Measurements from ENCODE around the gene TRPM3. TPM values are rescaled to one million over a fixed set of nuclear protein-coding genes. Genes with fewer than 3 reads are reported as not detected.

Gene TRPM3
- total RNA-seq, 1 experiment from 2014 or later, result 5.4 TPM

GRCh38 chr9:70987986-70988385 lies 133.4 kb downstream of the TRPM3 start:
- ChIA-PET CTCF (interaction anchor here (1.3 kb wide), 1 partner anchor 17 kb away, joined by 3 read pairs; no protein-coding TSS in a partner anchor), POLR2A (no interaction called here)
- H3K27ac Mint-ChIP-seq, result no peak overlapping the region
- no peak for ATAC-seq
- H3K9me3 Mint-ChIP-seq, result peaks cover 22% of the 10 kb centered on the region
- H3K36me3 Mint-ChIP-seq, result peaks cover 10% of the 10 kb centered on the region; the same call in 1 of the 2 replicates
- H3K4me1 Mint-ChIP-seq, result no peaks in the 10 kb centered on the region
- DNase-seq (ENCODE audit: low spot score), result no peak
- no peak overlapping the region for H3K4me3 Mint-ChIP-seq
- peaks cover 3% of the 10 kb centered on the region; the same call in 1 of the 2 replicates for H3K27me3 Mint-ChIP-seq (ENCODE audit: low read depth)
- no peak for TF ChIP-seq MAX (CRISPR knock-in tag; IDR thresholded peaks at IDR 0.05)
- TF ChIP-seq TP53 (CRISPR knock-in tag; IDR thresholded peaks at IDR 0.05), result no peak
- TF ChIP-seq RELA (CRISPR knock-in tag; IDR thresholded peaks at IDR 0.05; ENCODE audit: borderline replicate concordance), result no peak
- TF ChIP-seq E2F1 (CRISPR knock-in tag; IDR thresholded peaks at IDR 0.05), result no peak
- no peak for TF ChIP-seq TEAD4 (CRISPR knock-in tag; IDR thresholded peaks at IDR 0.05)
- TF ChIP-seq AR (CRISPR knock-in tag; IDR thresholded peaks at IDR 0.05), result no peak
- TF ChIP-seq GABPB1 (CRISPR knock-in tag; IDR thresholded peaks at IDR 0.05), result no peak

- CTCF ChIA-PET, result no interaction called here
- DNase-seq (ENCODE audit: low spot score), result no peak
- no peak overlapping the region for H3K4me3 Mint-ChIP-seq
- H3K4me1 Mint-ChIP-seq, result no peaks in the 10 kb centered on the region
- no peak for TF ChIP-seq CREB1 (CRISPR knock-in tag; IDR thresholded peaks at IDR 0.05)
- no peak for TF ChIP-seq CREM (CRISPR knock-in tag; IDR thresholded peaks at IDR 0.05)
- no peak for TF ChIP-seq USF2 (CRISPR knock-in tag; IDR thresholded peaks at IDR 0.05)
- TF ChIP-seq ESRRA (CRISPR knock-in tag; IDR thresholded peaks at IDR 0.05; ENCODE audit: borderline replicate concordance), result no peak
- no peak for TF ChIP-seq CTCF (IDR thresholded peaks at IDR 0.05)
- peaks cover 10% of the 10 kb centered on the region; the same call in 1 of the 2 replicates for H3K36me3 Mint-ChIP-seq
- H3K27ac Mint-ChIP-seq, result no peak overlapping the region
- ATAC-seq, result no peak
- H3K9me3 Mint-ChIP-seq, result peaks cover 24% of the 10 kb centered on the region
- no peaks in the 10 kb centered on the region for H3K27me3 Mint-ChIP-seq (ENCODE audit: low read depth)
- POLR2A ChIA-PET, result no interaction called here
Observed at GRCh38 chr9:70986984-70987383, 134.4 kb downstream of the TRPM3 start.

- ATAC-seq (no peak), DNase-seq (ENCODE audit: low spot score) (no peak)
- Mint-ChIP-seq H3K4me3 (no peak overlapping the region), H3K27ac (no peak overlapping the region), H3K36me3 (peaks cover 10% of the 10 kb centered on the region; the same call in 1 of the 2 replicates), H3K4me1 (no peaks in the 10 kb centered on the region), H3K27me3 (ENCODE audit: low read depth) (no peaks in the 10 kb centered on the region), H3K9me3 (peaks cover 24% of the 10 kb centered on the region)
- ChIA-PET POLR2A (no interaction called here), CTCF (no interaction called here)
- TF ChIP-seq MYBL2 (CRISPR knock-in tag; IDR thresholded peaks at IDR 0.05), result no peak
- TF ChIP-seq CDX4 (CRISPR knock-in tag; IDR thresholded peaks at IDR 0.05; ENCODE audit: borderline replicate concordance), result no peak
- TF ChIP-seq CTCF (IDR thresholded peaks at IDR 0.05), result no peak
- no peak for TF ChIP-seq ERG (CRISPR knock-in tag; IDR thresholded peaks at IDR 0.05)
- TF ChIP-seq IRF2 (CRISPR knock-in tag; IDR thresholded peaks at IDR 0.05; ENCODE audit: borderline replicate concordance, low read depth), result no peak
Observed at GRCh38 chr9:70983723-70984295, 137.6 kb downstream of the TRPM3 start.

All from WTC11 (cell line).